Subcutaneous abdominal adipose tissue (tissue), 5 donors: ENCODE results near the gene CFAP74.

Experiments used
- H3K27ac ChIP-seq: one replicate; pipeline ENCODE4 v1.7.0; 2013; ENCODE audit warnings: low read depth, mild to moderate bottlenecking, inconsistent platforms, low read length, moderate library complexity
- H3K27me3 ChIP-seq, 5 donors: one replicate each; pipeline ENCODE4 v1.7.0; 2013; ENCODE audit warnings: low read length in 5 of 5, inconsistent platforms in 1 of 5; ENCODE audit not compliant: control insufficient read depth in 5 of 5, insufficient read depth in 4 of 5
- H3K36me3 ChIP-seq, 5 donors: one replicate each; pipeline ENCODE4 v1.7.0; 2013; ENCODE audit warnings: low read length in 5 of 5; ENCODE audit not compliant: control insufficient read depth in 5 of 5, insufficient read depth in 5 of 5
- H3K4me1 ChIP-seq, 5 donors: one replicate each; pipeline ENCODE4 v1.7.0; 2013; ENCODE audit warnings: low read length in 5 of 5, mild to moderate bottlenecking in 3 of 5, moderate library complexity in 1 of 5; ENCODE audit not compliant: control insufficient read depth in 5 of 5, insufficient read depth in 5 of 5
- H3K4me3 ChIP-seq, 5 donors: one replicate each; pipeline ENCODE4 v1.7.0; 2013; ENCODE audit warnings: low read length in 5 of 5, low read depth in 1 of 5
- H3K9ac ChIP-seq, 5 donors: one replicate each; pipeline ENCODE4 v1.7.0; 2013; ENCODE audit warnings: low read length in 5 of 5, mild to moderate bottlenecking in 4 of 5, moderate library complexity in 3 of 5
- H3K9me3 ChIP-seq, 5 donors: one replicate each; pipeline ENCODE4 v1.7.0; 2013; ENCODE audit warnings: low read length in 5 of 5; ENCODE audit not compliant: control insufficient read depth in 5 of 5
- donor health status: healthy.
- donor health status: healthy.
- donor health status: healthy.
- donor health status: healthy.
- donor health status: healthy.

The CFAP74 gene

GRCh38 chr1:2041305-2041704 is 37.7 kb upstream of the CFAP74 start:
- Histone ChIP-seq H3K36me3 (no peaks in the 10 kb centered on the region), H3K27me3 (peaks cover 2 to 19% (median 11%) of the 10 kb centered on the region in 5 donors), H3K4me1 (peaks cover 2 to 20% (median 15%) of the 10 kb centered on the region in 5 donors), H3K9ac (no peak overlapping the region), H3K4me3 (no peak overlapping the region), H3K9me3 (peaks cover 0 to 5% (median 2%) of the 10 kb centered on the region in 5 donors), H3K27ac (no peak overlapping the region)

GRCh38 chr1:2039251-2039650 is 35.7 kb upstream of the CFAP74 start:
- H3K36me3 ChIP-seq: no peaks in the 10 kb centered on the region
- H3K27ac ChIP-seq: no peak overlapping the region
- peaks cover 0 to 5% (median 2%) of the 10 kb centered on the region in 5 donors for H3K9me3 ChIP-seq
- no peak overlapping the region for H3K9ac ChIP-seq
- H3K4me1 ChIP-seq: no peaks in the 10 kb centered on the region
- peaks cover 2 to 24% (median 14%) of the 10 kb centered on the region in 5 donors for H3K27me3 ChIP-seq
- no peak overlapping the region for H3K4me3 ChIP-seq

GRCh38 chr1:2038229-2038628 is 34.6 kb upstream of the CFAP74 start:
- Histone ChIP-seq H3K9me3 (peaks cover 0 to 5% (median 2%) of the 10 kb centered on the region in 5 donors), H3K27me3 (peaks cover 0 to 23% (median 16%) of the 10 kb centered on the region in 5 donors), H3K36me3 (no peaks in the 10 kb centered on the region), H3K4me3 (no peak overlapping the region), H3K9ac (no peak overlapping the region), H3K4me1 (no peaks in the 10 kb centered on the region), H3K27ac (no peak overlapping the region)

- no peak overlapping the region for H3K4me3 ChIP-seq
These were observed 33.9 kb upstream of the CFAP74 start for GRCh38 chr1:2037314-2037979.

GRCh38 chr1:2036287-2036686 is 32.7 kb upstream of the CFAP74 start:
- no peak overlapping the region for H3K9ac ChIP-seq

More at GRCh38 chr1:2037314-2037979, 33.9 kb upstream of the CFAP74 start:
- Histone ChIP-seq H3K36me3 (no peaks in the 10 kb centered on the region), H3K27ac (no peak overlapping the region), H3K9me3 (peaks cover 0 to 5% (median 2%) of the 10 kb centered on the region in 5 donors), H3K4me1 (no peaks in the 10 kb centered on the region), H3K9ac (no peak overlapping the region), H3K27me3 (peaks cover 0 to 20% (median 13%) of the 10 kb centered on the region in 5 donors)

GRCh38 chr1:2033165-2033564 is 29.6 kb upstream of the CFAP74 start:
- H3K4me1 ChIP-seq: no peaks in the 10 kb centered on the region
- H3K36me3 ChIP-seq: no peaks in the 10 kb centered on the region
- H3K27ac ChIP-seq: no peak overlapping the region
- H3K9ac ChIP-seq: no peak overlapping the region
- H3K9me3 ChIP-seq: peaks cover 0 to 3% (median under 1%) of the 10 kb centered on the region in 5 donors
- H3K27me3 ChIP-seq: peaks cover 3 to 22% (median 13%) of the 10 kb centered on the region in 5 donors
- no peak overlapping the region for H3K4me3 ChIP-seq

More at GRCh38 chr1:2036287-2036686, 32.7 kb upstream of the CFAP74 start:
- no peaks in the 10 kb centered on the region for H3K36me3 ChIP-seq
- peaks cover 0 to 21% (median 13%) of the 10 kb centered on the region in 5 donors for H3K27me3 ChIP-seq
- peaks cover 0 to 5% (median 2%) of the 10 kb centered on the region in 5 donors for H3K9me3 ChIP-seq
- no peaks in the 10 kb centered on the region for H3K4me1 ChIP-seq
- no peak overlapping the region for H3K27ac ChIP-seq
- no peak overlapping the region for H3K4me3 ChIP-seq

GRCh38 chr1:2032737-2033136 is 29.2 kb upstream of the CFAP74 start:
- Histone ChIP-seq H3K27ac (no peak overlapping the region), H3K27me3 (peaks cover 3 to 22% (median 13%) of the 10 kb centered on the region in 5 donors), H3K9me3 (no peaks in the 10 kb centered on the region), H3K4me3 (no peak overlapping the region), H3K4me1 (no peaks in the 10 kb centered on the region), H3K9ac (no peak overlapping the region), H3K36me3 (no peaks in the 10 kb centered on the region)

GRCh38 chr1:2031546-2032540 is 28.3 kb upstream of the CFAP74 start:
- Histone ChIP-seq H3K9me3 (no peaks in the 10 kb centered on the region), H3K27me3 (peaks cover 3 to 22% (median 13%) of the 10 kb centered on the region in 5 donors), H3K27ac (no peak overlapping the region), H3K9ac (no peak overlapping the region), H3K36me3 (no peaks in the 10 kb centered on the region), H3K4me1 (no peaks in the 10 kb centered on the region), H3K4me3 (no peak overlapping the region)

- Histone ChIP-seq H3K27ac (no peak overlapping the region), H3K4me3 (no peak overlapping the region), H3K9me3 (no peaks in the 10 kb centered on the region), H3K36me3 (no peaks in the 10 kb centered on the region), H3K9ac (no peak overlapping the region), H3K4me1 (peaks cover 0 to 10% (median 8%) of the 10 kb centered on the region in 5 donors), H3K27me3 (peaks cover 6 to 18% (median 9%) of the 10 kb centered on the region in 5 donors)
These were observed 26.7 kb upstream of the CFAP74 start for GRCh38 chr1:2030076-2030871.
